SK-N-SH (cell line): ENCODE measurements around the gene GRM1. TPM values are rescaled to one million over a fixed set of nuclear protein-coding genes. Genes with fewer than 3 reads are reported as not detected.

Experiments used
- CTCF ChIA-PET: fragments of 300-600, 350-600 bp; formaldehyde crosslinking; extraction: SDS; loops from one replicate; lab custom pipeline; 2021; lab: Yijun Ruan, JAX
- POLR2A ChIA-PET: fragments of 350-600 bp; sonication (Branson Sonifier 250); formaldehyde crosslinking; extraction: SDS; loops from one replicate; lab custom pipeline; 2020; ENCODE audit warnings: antibody characterized with exemption, inconsistent platforms; lab: Yijun Ruan, JAX
- DNase-seq: peaks from one replicate; pipeline ENCODE4 v3.0.0; 2012
- H2AFZ ChIP-seq: fragments of 200-600 bp; sonication (generic); 2 replicates; pipeline ENCODE4 v1.8.1; 2016; ENCODE audit warnings: antibody characterized with exemption, mild to moderate bottlenecking, low read depth
- H3F3A ChIP-seq: fragments of 200-600 bp; sonication (generic); replicated peaks from 2 replicates; pipeline ENCODE3; 2016; ENCODE audit warnings: antibody characterized with exemption, mild to moderate bottlenecking; ENCODE audit not compliant: insufficient read depth
- H3K27ac ChIP-seq, 2 experiments: fragments of 200-500 bp in 1 of 2; fragments of 200-600 bp in 1 of 2; sonication (Bioruptor generic) in 1 of 2; sonication (generic), shearing (Covaris generic) in 1 of 2; 2 replicates each; pipeline versions ENCODE4 v1.5.1 to v1.6.1; 2014 to 2016; ENCODE audit warnings: low read depth in 2 of 2, inconsistent platforms in 1 of 2, low read length in 1 of 2, mild to moderate bottlenecking in 1 of 2, mixed read lengths in 1 of 2
- H3K27me3 ChIP-seq: fragments of 200-600 bp; sonication (generic), shearing (Covaris generic); 2 replicates; pipeline ENCODE4 v1.6.1; 2016; ENCODE audit warnings: mixed run types; ENCODE audit not compliant: insufficient read depth
- H3K36me3 ChIP-seq, 2 experiments: fragments of 200-500 bp in 1 of 2; fragments of 200-600 bp in 1 of 2; sonication (Bioruptor generic) in 1 of 2; sonication (generic) in 1 of 2; replicated peaks in 1 of 2; 2 replicates each; pipeline versions ENCODE3 to v1.5.1; 2014 to 2016; ENCODE audit warnings: low read length in 1 of 2, mild to moderate bottlenecking in 1 of 2; ENCODE audit not compliant: insufficient read depth in 2 of 2, control insufficient read depth in 1 of 2
- H3K4me1 ChIP-seq, 2 experiments: fragments of 200-500 bp in 1 of 2; fragments of 200-600 bp in 1 of 2; sonication (Bioruptor generic) in 1 of 2; sonication (generic), shearing (Covaris generic) in 1 of 2; 2 replicates each; pipeline versions ENCODE4 v1.5.1 to v1.6.1; 2014 to 2016; ENCODE audit warnings: low read depth in 1 of 2, low read length in 1 of 2, mixed run types in 1 of 2; ENCODE audit not compliant: insufficient read depth in 2 of 2, control insufficient read depth in 1 of 2
- H3K4me2 ChIP-seq: fragments of 200-600 bp; sonication (generic), shearing (Covaris generic); 2 replicates; pipeline ENCODE4 v1.6.1; 2017; ENCODE audit warnings: mixed run types
- H3K4me3 ChIP-seq, 2 experiments: fragments of 200-500 bp in 1 of 2; fragments of 200-600 bp in 1 of 2; sonication (Bioruptor generic) in 1 of 2; sonication (generic), shearing (Covaris generic) in 1 of 2; 2 replicates each; pipeline versions ENCODE4 v1.5.1 to v1.8.1; 2014 to 2016; ENCODE audit warnings: low read depth in 2 of 2, inconsistent platforms in 1 of 2, low read length in 1 of 2, mild to moderate bottlenecking in 1 of 2, mixed read lengths in 1 of 2, moderate library complexity in 1 of 2
- H3K79me2 ChIP-seq: fragments of 200-600 bp; sonication (generic); 2 replicates; pipeline ENCODE4 v1.8.1; 2017; ENCODE audit warnings: mild to moderate bottlenecking; ENCODE audit not compliant: insufficient read depth
- H3K9ac ChIP-seq: fragments of 200-600 bp; sonication (generic); 2 replicates; pipeline ENCODE4 v1.6.1; 2017; ENCODE audit warnings: mixed run types
- H3K9me2 ChIP-seq: fragments of 200-600 bp; sonication (generic); 2 replicates; pipeline ENCODE4 v1.6.1; 2017; ENCODE audit warnings: mixed run types
- H3K9me3 ChIP-seq: fragments of 200-600 bp; sonication (generic); 2 replicates; pipeline ENCODE4 v1.6.1; 2017; ENCODE audit warnings: mixed run types, mild to moderate bottlenecking, moderate library complexity
- H4K20me1 ChIP-seq: fragments of 200-600 bp; sonication (generic); 2 replicates; pipeline ENCODE4 v1.6.1; 2017; ENCODE audit warnings: mild to moderate bottlenecking, mixed run types; ENCODE audit not compliant: insufficient read depth
- CHD2 ChIP-seq: fragments of 150-350 bp; IDR thresholded peaks from 2 replicates; pipeline ENCODE4 v1.6.1; 2018; ENCODE audit warnings: low read length; ENCODE audit not compliant: partially characterized antibody
- IRF3 ChIP-seq: fragments of 150-350 bp; IDR thresholded peaks from 2 replicates; pipeline ENCODE4 v1.6.1; 2016; ENCODE audit warnings: mild to moderate bottlenecking, low read depth, low read length
- PBX3 ChIP-seq: IDR thresholded peaks from 2 replicates; pipeline ENCODE4; 2012
- POLR2AphosphoS5 ChIP-seq: IDR thresholded peaks from 2 replicates; pipeline ENCODE4 v1.6.1; 2012; ENCODE audit warnings: low read depth, low read length
- RAD21 ChIP-seq: IDR thresholded peaks from 2 replicates; pipeline ENCODE4 v1.6.1; 2012; ENCODE audit warnings: mild to moderate bottlenecking, low read length
- REST ChIP-seq: IDR thresholded peaks from 2 replicates; pipeline ENCODE4 v1.6.1; 2012; ENCODE audit warnings: mild to moderate bottlenecking, low read depth, low read length, moderate library complexity
- RFX5 ChIP-seq: IDR thresholded peaks from 2 replicates; pipeline ENCODE4 v1.6.1; 2012; ENCODE audit warnings: mild to moderate bottlenecking, improper control_type of control experiment, low read length
- RXRA ChIP-seq: IDR thresholded peaks from 2 replicates; pipeline ENCODE4 v1.4.0; 2012; ENCODE audit warnings: low read depth, mild to moderate bottlenecking, borderline replicate concordance
- SIN3A ChIP-seq: IDR thresholded peaks from 2 replicates; pipeline ENCODE4 v1.6.1; 2012; ENCODE audit warnings: low read depth, mild to moderate bottlenecking, low read length, moderate library complexity, borderline replicate concordance
- SMC3 ChIP-seq: IDR thresholded peaks from 2 replicates; pipeline ENCODE4 v1.6.1; 2012; ENCODE audit warnings: low read depth, low read length, improper control_type of control experiment
- TCF12 ChIP-seq: IDR thresholded peaks from 2 replicates; pipeline ENCODE4 v1.4.0; 2012
- TEAD4 ChIP-seq: IDR thresholded peaks from 2 replicates; pipeline ENCODE4 v1.4.0; 2012; ENCODE audit warnings: mild to moderate bottlenecking, borderline replicate concordance; ENCODE audit not compliant: insufficient read depth
- USF1 ChIP-seq: IDR thresholded peaks from 2 replicates; pipeline ENCODE4 v1.4.0; 2012; ENCODE audit warnings: low read depth, borderline replicate concordance
- YY1 ChIP-seq: IDR thresholded peaks from 2 replicates; pipeline ENCODE4 v1.4.0; 2012; ENCODE audit warnings: low read depth, mild to moderate bottlenecking
- WGBS: methylation state at CpG from one replicate; pipeline ENCODE4 v1.1.6; 2017; ENCODE audit warnings: low lambda C conversion rate; 5-methylcytosine and 5-hydroxymethylcytosine counted together
- polyA plus RNA-seq, 3 experiments: library from polyadenylated mRNA; depleted of rRNA; stranded (reverse); fragments of >200 nt; gene quantifications; 2 replicates each; pipeline ENCODE4 v1.2.3, GENCODE V29; 2012

The GRM1 gene
- polyA plus RNA-seq, 1 of the 3 experiments (the other 2 are of a cell fraction) = 0.05 TPM

- 19% methylated on average over 2 of the region's 2 CpGs for WGBS
- H3K9me2 ChIP-seq = no peaks in the 10 kb centered on the region
- no peaks in the 10 kb centered on the region for H3K9me3 ChIP-seq
- H3K36me3 ChIP-seq = no peaks in the 10 kb centered on the region
- no peak overlapping the region for H2AFZ ChIP-seq
- no peaks in the 10 kb centered on the region for H3K27me3 ChIP-seq
- H3F3A ChIP-seq = no peaks in the 10 kb centered on the region
- TF ChIP-seq CHD2 = no peak
- DNase-seq = no peak
- no peak overlapping the region for H3K4me3 ChIP-seq
- no peaks in the 10 kb centered on the region for H3K4me1 ChIP-seq
- no peak overlapping the region for H3K4me2 ChIP-seq
- POLR2A ChIA-PET = no interaction called here
- H4K20me1 ChIP-seq = no peaks in the 10 kb centered on the region
- no peaks in the 10 kb centered on the region for H3K79me2 ChIP-seq
- H3K9ac ChIP-seq = no peak overlapping the region
- CTCF ChIA-PET = no interaction called here
- no peak overlapping the region for H3K27ac ChIP-seq
Measured at GRCh38 chr6:146190581-146190980, 161.7 kb downstream of the GRM1 start.

GRCh38 chr6:146191166-146191565 lies 162.3 kb downstream of the GRM1 start:
- H4K20me1 ChIP-seq = no peaks in the 10 kb centered on the region

More at GRCh38 chr6:146191166-146191565, 162.3 kb downstream of the GRM1 start:
- TF ChIP-seq TEAD4 (no peak), IRF3 (no peak), RFX5 (no peak), SIN3A (no peak), POLR2AphosphoS5 (no peak), YY1 (no peak), RXRA (no peak), USF1 (no peak), SMC3 (no peak), TCF12 (no peak), REST (no peak), PBX3 (no peak), RAD21 (no peak)
- no peak overlapping the region for H3K4me3 ChIP-seq
- no peaks in the 10 kb centered on the region for H3K79me2 ChIP-seq
- no peaks in the 10 kb centered on the region for H3K36me3 ChIP-seq
- no peaks in the 10 kb centered on the region for H3F3A ChIP-seq
- no peak for DNase-seq
- ChIA-PET POLR2A (no interaction called here), CTCF (no interaction called here)
- no peak overlapping the region for H2AFZ ChIP-seq
- H3K4me1 ChIP-seq = no peaks in the 10 kb centered on the region
- no peaks in the 10 kb centered on the region for H3K27me3 ChIP-seq
- WGBS = 7% methylated on average over 3 of the region's 3 CpGs
- H3K4me2 ChIP-seq = no peak overlapping the region
- H3K9me3 ChIP-seq = no peaks in the 10 kb centered on the region
- H3K9me2 ChIP-seq = no peaks in the 10 kb centered on the region
- H3K27ac ChIP-seq = no peak overlapping the region
- no peak overlapping the region for H3K9ac ChIP-seq
